Measurements from ENCODE around the gene TMEM150A. TPM values are rescaled to one million over a fixed set of nuclear protein-coding genes. Genes with fewer than 3 reads are reported as not detected.

TMEM150A gene
- total and polyA plus RNA-seq, 3 donors from 2014 or later: 33.1 to 44.0 (median 39.3) TPM

DNA sequence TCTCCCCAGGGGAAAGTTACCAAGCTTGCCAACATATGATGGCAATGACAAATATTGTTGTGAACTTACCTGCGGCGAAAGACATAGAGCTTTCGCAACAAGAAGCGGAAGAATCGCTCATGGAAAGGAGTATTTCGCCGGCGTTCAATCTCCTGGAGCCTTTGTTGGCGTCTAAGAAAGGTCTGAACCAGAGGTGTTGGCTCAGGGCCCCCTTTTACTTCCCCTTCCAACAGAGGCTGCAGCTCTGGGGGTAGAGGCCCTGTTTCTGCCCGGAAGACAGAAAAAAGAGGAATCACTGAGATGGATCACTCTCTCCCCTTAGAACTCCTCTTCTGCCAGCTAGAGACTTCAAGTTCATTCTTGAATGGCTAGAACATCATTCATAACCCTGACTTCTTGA is 52.0 kb downstream of the TMEM150A start:
- Histone ChIP-seq H3K4me1 (no peaks in the 10 kb centered on the region), H3K27ac (peak overlapping the region in 1 of 2 donors; percentile 1), H3K27me3 (no peaks in the 10 kb centered on the region), H3K4me3 (no peak overlapping the region), H3K9me3 (no peaks in the 10 kb centered on the region), H3K36me3 (ENCODE audit: low read depth, missing control alignments) (no peaks in the 10 kb centered on the region)
- intact Hi-C loops (cut with DNase I; ENCODE audit: low total_unique reads): loop anchor here (5.0 kb wide), 1 partner anchor 118 kb away; no protein-coding TSS in a partner anchor
- WGBS, 2 donors: 87 to 93% methylated on average over 10 of the region's 10 CpGs
- TF ChIP-seq, protein P1, sequence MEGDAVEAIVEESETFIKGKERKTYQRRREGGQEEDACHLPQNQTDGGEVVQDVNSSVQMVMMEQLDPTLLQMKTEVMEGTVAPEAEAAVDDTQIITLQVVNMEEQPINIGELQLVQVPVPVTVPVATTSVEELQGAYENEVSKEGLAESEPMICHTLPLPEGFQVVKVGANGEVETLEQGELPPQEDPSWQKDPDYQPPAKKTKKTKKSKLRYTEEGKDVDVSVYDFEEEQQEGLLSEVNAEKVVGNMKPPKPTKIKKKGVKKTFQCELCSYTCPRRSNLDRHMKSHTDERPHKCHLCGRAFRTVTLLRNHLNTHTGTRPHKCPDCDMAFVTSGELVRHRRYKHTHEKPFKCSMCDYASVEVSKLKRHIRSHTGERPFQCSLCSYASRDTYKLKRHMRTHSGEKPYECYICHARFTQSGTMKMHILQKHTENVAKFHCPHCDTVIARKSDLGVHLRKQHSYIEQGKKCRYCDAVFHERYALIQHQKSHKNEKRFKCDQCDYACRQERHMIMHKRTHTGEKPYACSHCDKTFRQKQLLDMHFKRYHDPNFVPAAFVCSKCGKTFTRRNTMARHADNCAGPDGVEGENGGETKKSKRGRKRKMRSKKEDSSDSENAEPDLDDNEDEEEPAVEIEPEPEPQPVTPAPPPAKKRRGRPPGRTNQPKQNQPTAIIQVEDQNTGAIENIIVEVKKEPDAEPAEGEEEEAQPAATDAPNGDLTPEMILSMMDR (IDR thresholded peaks at IDR 0.05): no peak
- TF ChIP-seq POLR2A (IDR thresholded peaks at IDR 0.05): no peak
- DNase-seq: no peak

DNA sequence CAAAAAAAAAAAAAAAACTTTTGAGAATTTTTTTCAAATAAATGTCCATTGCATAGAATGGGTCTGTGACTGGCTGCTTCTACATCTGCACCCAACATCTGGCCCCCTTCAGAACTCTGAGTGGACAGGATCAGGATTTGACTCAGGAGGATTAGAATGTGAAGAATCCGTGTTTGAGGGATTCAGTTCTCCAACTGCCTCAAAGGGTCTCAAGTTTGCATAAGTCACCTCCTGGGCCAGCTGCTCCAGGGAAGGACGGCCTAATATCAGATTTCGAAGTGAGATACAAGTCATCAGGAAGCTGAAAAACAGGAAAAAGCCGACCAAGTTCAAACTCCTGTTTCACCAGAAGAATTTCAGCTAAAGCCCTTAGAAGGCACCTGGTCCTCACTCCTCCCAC is 52.7 kb downstream of the TMEM150A start:
- H3K27ac ChIP-seq: peak overlapping the region in 1 of 2 donors; percentile 1
- 65 to 74% methylated on average over 4 of the region's 4 CpGs for WGBS, 2 donors
- intact Hi-C loops (cut with DNase I; ENCODE audit: low total_unique reads): loop anchor here (5.0 kb wide), 1 partner anchor 118 kb away; no protein-coding TSS in a partner anchor

DNA sequence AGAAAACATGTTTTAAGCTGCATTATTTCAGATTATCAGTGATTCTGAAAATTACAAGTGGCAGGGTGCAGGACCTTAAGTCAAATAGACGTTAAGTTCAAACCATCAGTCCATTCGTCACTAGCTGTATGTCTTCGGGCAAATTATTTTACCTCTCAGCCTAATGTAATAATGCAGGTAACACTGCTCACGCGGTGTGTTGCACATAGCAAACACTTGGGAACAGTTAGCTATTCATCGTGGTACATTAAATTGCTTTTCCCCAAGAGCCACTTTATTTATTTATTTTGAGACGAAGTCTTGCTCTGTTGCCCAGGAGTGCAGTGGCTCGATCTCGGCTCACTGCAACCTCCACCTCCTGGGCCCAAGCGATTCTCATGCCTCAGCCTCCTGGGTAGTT is 53.4 kb downstream of the TMEM150A start:
- Histone ChIP-seq H3K27ac (no peak overlapping the region), H3K36me3 (ENCODE audit: low read depth, missing control alignments) (no peaks in the 10 kb centered on the region), H3K4me3 (no peak overlapping the region), H3K4me1 (no peaks in the 10 kb centered on the region), H3K27me3 (no peaks in the 10 kb centered on the region), H3K9me3 (no peaks in the 10 kb centered on the region)
- intact Hi-C loops (cut with DNase I; ENCODE audit: low total_unique reads): no loop called here
- 88 to 89% methylated on average over 10 of the region's 10 CpGs for WGBS, 2 donors
- TF ChIP-seq, protein P1 (IDR thresholded peaks at IDR 0.05): no peak
- no peak for TF ChIP-seq POLR2A (IDR thresholded peaks at IDR 0.05)
- DNase-seq: no peak

More for the DNA sequence above, 52.7 kb downstream of the TMEM150A start:
- no peaks in the 10 kb centered on the region for H3K9me3 ChIP-seq
- H3K4me3 ChIP-seq: no peak overlapping the region
- H3K36me3 ChIP-seq (ENCODE audit: low read depth, missing control alignments): no peaks in the 10 kb centered on the region
- no peak for DNase-seq
- no peaks in the 10 kb centered on the region for H3K4me1 ChIP-seq
- TF ChIP-seq POLR2A (IDR thresholded peaks at IDR 0.05): no peak
- TF ChIP-seq, protein P1 (IDR thresholded peaks at IDR 0.05): no peak
- H3K27me3 ChIP-seq: no peaks in the 10 kb centered on the region

DNA sequence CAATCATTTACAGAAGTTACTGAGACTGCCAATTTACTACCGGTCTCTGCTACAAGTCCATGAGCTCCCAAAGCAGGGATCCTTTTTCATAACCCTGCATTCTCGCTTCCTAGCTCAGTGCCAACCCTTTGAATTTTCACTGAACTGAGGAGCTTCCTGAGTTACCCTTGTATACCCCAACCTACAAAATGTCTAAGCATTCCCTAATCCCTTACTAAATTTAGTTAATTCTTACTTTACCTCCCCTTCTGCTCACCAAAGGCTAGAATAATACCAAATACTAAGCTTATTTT is 53.9 kb downstream of the TMEM150A start:
- H3K27ac ChIP-seq: no peak overlapping the region
- intact Hi-C loops (cut with DNase I; ENCODE audit: low total_unique reads): no loop called here

More for the DNA sequence above, 53.9 kb downstream of the TMEM150A start:
- Histone ChIP-seq H3K4me3 (no peak overlapping the region), H3K4me1 (no peaks in the 10 kb centered on the region), H3K9me3 (no peaks in the 10 kb centered on the region), H3K27me3 (no peaks in the 10 kb centered on the region), H3K36me3 (ENCODE audit: low read depth, missing control alignments) (no peaks in the 10 kb centered on the region)
- WGBS, 2 donors: 57 to 61% methylated on average over 2 of the region's 2 CpGs
- DNase-seq: no peak
- TF ChIP-seq, protein P1 (IDR thresholded peaks at IDR 0.05): no peak
- no peak for TF ChIP-seq POLR2A (IDR thresholded peaks at IDR 0.05)

Small RNAs within 50 kb of the gene (small RNA-seq; reads per million reads assigned to genes)
- 0 reads per million in 2 donors for gene RN7SL126P

Other genes with a start within 250 kb of the TMEM150A start
- gene RETSAT, start 248.2 kb downstream of the TMEM150A start, total RNA-seq: 10 to 100 TPM; 54.0 to 60.5 TPM
- 49.7 TPM for gene RETSAT, start 248.2 kb downstream of the TMEM150A start, polyA plus RNA-seq (ENCODE audit: insufficient read depth, low read depth, low replicate concordance)
- gene ELMOD3, start 247.9 kb downstream of the TMEM150A start, total RNA-seq: 10 to 100 TPM; 38.4 to 51.6 TPM
- 26.2 TPM for gene ELMOD3, start 247.9 kb downstream of the TMEM150A start, polyA plus RNA-seq (ENCODE audit: insufficient read depth, low read depth, low replicate concordance)
- 10 to 100 TPM; 17.7 to 29.4 TPM for gene CAPG, start 192.3 kb downstream of the TMEM150A start, total RNA-seq
- 74.5 TPM for gene CAPG, start 192.3 kb downstream of the TMEM150A start, polyA plus RNA-seq (ENCODE audit: insufficient read depth, low read depth, low replicate concordance)
- 10 to 100 TPM; 11.2 to 13.6 TPM for gene SH2D6, start 184.0 kb downstream of the TMEM150A start, total RNA-seq
- gene SH2D6, start 184.0 kb downstream of the TMEM150A start, polyA plus RNA-seq (ENCODE audit: insufficient read depth, low read depth, low replicate concordance): 15.9 TPM
- 100 to 1,000 TPM; 219 to 268 TPM for gene MAT2A, start 63.5 kb downstream of the TMEM150A start, total RNA-seq
- 198 TPM for gene MAT2A, start 63.5 kb downstream of the TMEM150A start, polyA plus RNA-seq (ENCODE audit: insufficient read depth, low read depth, low replicate concordance)
- gene GGCX, start 41.2 kb downstream of the TMEM150A start, total RNA-seq: 10 to 100 TPM; 26.8 to 31.8 TPM
- gene GGCX, start 41.2 kb downstream of the TMEM150A start, polyA plus RNA-seq (ENCODE audit: insufficient read depth, low read depth, low replicate concordance): 21.1 TPM
- gene VAMP8, start 25.1 kb downstream of the TMEM150A start, total RNA-seq: 10 to 100 TPM; 10.8 to 13.9 TPM
- 59.0 TPM for gene VAMP8, start 25.1 kb downstream of the TMEM150A start, polyA plus RNA-seq (ENCODE audit: insufficient read depth, low read depth, low replicate concordance)
- 10 to 100 TPM in 1 of 2 donors, 1 to 10 TPM in 1; 4.9 to 17.5 TPM for gene VAMP5, start 18.3 kb downstream of the TMEM150A start, total RNA-seq
- 36.8 TPM for gene VAMP5, start 18.3 kb downstream of the TMEM150A start, polyA plus RNA-seq (ENCODE audit: insufficient read depth, low read depth, low replicate concordance)
- gene RNF181, start 7.0 kb downstream of the TMEM150A start, total RNA-seq: 100 to 1,000 TPM; 119 to 137 TPM
- 189 TPM for gene RNF181, start 7.0 kb downstream of the TMEM150A start, polyA plus RNA-seq (ENCODE audit: insufficient read depth, low read depth, low replicate concordance)
- 10 to 100 TPM; 22.9 to 37.6 TPM for gene C2orf68, start 9.4 kb upstream of the TMEM150A start, total RNA-seq
- 55.7 TPM for gene C2orf68, start 9.4 kb upstream of the TMEM150A start, polyA plus RNA-seq (ENCODE audit: insufficient read depth, low read depth, low replicate concordance)
- 10 to 100 TPM; 74.9 to 96.8 TPM for gene USP39, start 13.5 kb upstream of the TMEM150A start, total RNA-seq
- 49.8 TPM for gene USP39, start 13.5 kb upstream of the TMEM150A start, polyA plus RNA-seq (ENCODE audit: insufficient read depth, low read depth, low replicate concordance)
- gene SFTPB, start 65.5 kb upstream of the TMEM150A start, total RNA-seq: under 1 TPM in 1 of 2 donors, not detected in 1; 0.25 TPM
- gene SFTPB, start 65.5 kb upstream of the TMEM150A start, polyA plus RNA-seq (ENCODE audit: insufficient read depth, low read depth, low replicate concordance): 0.36 TPM
- gene GNLY, start 91.7 kb upstream of the TMEM150A start, total RNA-seq: 1 to 10 TPM in 1 of 2 donors, under 1 TPM in 1; 0.43 to 2.6 TPM
- gene GNLY, start 91.7 kb upstream of the TMEM150A start, polyA plus RNA-seq (ENCODE audit: insufficient read depth, low read depth, low replicate concordance): 2.2 TPM
- gene ATOH8, start 151.3 kb upstream of the TMEM150A start, total RNA-seq: 10 to 100 TPM; 14.2 to 16.8 TPM
- 13.5 TPM for gene ATOH8, start 151.3 kb upstream of the TMEM150A start, polyA plus RNA-seq (ENCODE audit: insufficient read depth, low read depth, low replicate concordance)

Data from testis (tissue), 3 donors.